Activated B cell treated with CpG ODN at 0.5 μM for 24 hours (primary cell): ENCODE data around the gene ADGRG1. TPM values are rescaled to one million over a fixed set of nuclear protein-coding genes. Genes with fewer than 3 reads are reported as not detected.

Experiments
- ATAC-seq: fragments of 200-7000 bp; cut with Tn5 transposase; one replicate; pipeline ENCODE4 v1.10.0; 2021; ENCODE audit warnings: low read depth, mild to moderate bottlenecking, moderate library complexity
- CTCF ChIA-PET: fragments of 350-600 bp; sonication (Branson Sonifier 250); formaldehyde crosslinking; loops from one replicate; lab custom pipeline; 2021; ENCODE audit warnings: antibody characterized with exemption; lab: Charles Lee
- POLR2A ChIA-PET: fragments of 350-600 bp; sonication (Branson Sonifier 250); formaldehyde crosslinking; loops from one replicate; lab custom pipeline; 2021; ENCODE audit warnings: antibody characterized with exemption; lab: Charles Lee
- DNase-seq: peaks from one replicate; pipeline ENCODE4 v3.0.0; 2022
- H3K27ac Mint-ChIP-seq: one replicate; pipeline ENCODE4 v1.8.0; 2020; ENCODE audit warnings: mixed read lengths
- H3K27me3 Mint-ChIP-seq: one replicate; pipeline ENCODE4 v1.8.0; 2021; ENCODE audit warnings: mixed read lengths
- H3K36me3 Mint-ChIP-seq: one replicate; pipeline ENCODE4 v1.8.0; 2021; ENCODE audit warnings: low read depth, mixed read lengths
- H3K4me1 Mint-ChIP-seq: one replicate; pipeline ENCODE4 v1.8.0; 2021; ENCODE audit warnings: mixed read lengths
- H3K4me3 Mint-ChIP-seq: one replicate; pipeline ENCODE4 v1.8.0; 2020; ENCODE audit warnings: mild to moderate bottlenecking, mixed read lengths
- H3K9me3 Mint-ChIP-seq: one replicate; pipeline ENCODE4 v1.8.0; 2020; ENCODE audit warnings: mixed read lengths
- intact Hi-C: fragments of 100-400 bp; cut with micrococcal nuclease; formaldehyde crosslinking; loops from one replicate; pipeline ENCODE4 v1.15.1; 2024
- total RNA-seq: library from RNA; stranded (reverse); gene quantifications from 2 replicates; pipeline ENCODE4 v1.2.3, GENCODE V29; 2022
- TF ChIP-seq, protein P1 (sequence below): fragments of 200-600 bp; IDR thresholded peaks from one replicate; pipeline ENCODE4 v1.8.0; 2022; ENCODE audit warnings: antibody characterized with exemption, mild to moderate bottlenecking

Gene ADGRG1
- total RNA-seq, 1 donor from 2014 or later: 0.13 TPM

DNA sequence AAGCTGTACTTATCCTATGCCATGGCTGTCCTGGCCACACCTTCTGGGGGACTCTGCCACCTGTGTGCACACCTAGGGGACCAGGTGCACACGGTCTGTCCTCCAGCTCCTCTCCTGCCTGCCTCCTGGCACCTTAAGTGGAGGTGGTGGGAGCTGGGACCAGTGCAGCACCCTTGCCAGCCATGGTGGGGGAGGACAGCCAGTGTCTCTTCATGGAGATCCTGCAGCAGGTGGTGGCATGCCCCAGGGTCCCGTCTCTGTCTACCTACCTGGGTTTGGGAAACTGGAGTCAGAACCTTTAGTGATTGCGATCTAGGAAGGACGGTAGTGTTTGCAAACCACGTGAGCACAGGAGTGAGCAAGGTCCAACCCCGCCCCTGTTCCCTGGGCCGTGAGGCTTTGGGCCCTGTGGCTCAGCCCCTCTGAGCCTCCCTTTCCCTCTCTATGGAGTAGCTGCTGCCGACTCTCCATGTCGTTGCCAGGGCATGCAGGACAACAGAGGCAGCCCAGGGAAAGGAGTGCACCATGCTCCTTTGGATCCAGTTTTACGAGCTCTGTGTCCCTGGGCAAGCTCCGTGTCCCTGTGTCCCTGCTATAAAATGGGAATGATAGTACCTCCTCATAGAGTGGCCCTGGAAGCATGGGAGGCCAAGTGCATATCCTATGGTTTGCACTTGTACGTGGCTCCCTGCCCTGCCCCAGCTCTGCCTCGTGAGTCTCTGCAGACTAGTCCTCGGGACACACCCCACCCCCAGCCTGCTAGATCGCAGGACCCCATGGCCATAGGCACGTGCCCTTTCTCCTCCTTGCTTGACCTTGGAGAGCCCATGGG is 7.1 kb downstream of the ADGRG1 start:
- Mint-ChIP-seq H3K27ac (no peak overlapping the region), H3K4me1 (peaks cover 3% of the 10 kb centered on the region), H3K36me3 (no peaks in the 10 kb centered on the region), H3K4me3 (no peak overlapping the region), H3K27me3 (peaks cover 27% of the 10 kb centered on the region), H3K9me3 (no peaks in the 10 kb centered on the region)
- CTCF ChIA-PET: interaction anchor here (0.6 to 2.0 kb wide), 2 partner anchors 13 to 816 kb away, joined by 3 to 5 read pairs; no protein-coding TSS in a partner anchor
- ATAC-seq (no peak), DNase-seq (no peak)
- intact Hi-C loops: no loop called here
- POLR2A ChIA-PET: interaction anchor here (1.0 kb wide), 1 partner anchor 100 kb away, joined by 3 read pairs; no protein-coding TSS in a partner anchor
- TF ChIP-seq, protein P1, sequence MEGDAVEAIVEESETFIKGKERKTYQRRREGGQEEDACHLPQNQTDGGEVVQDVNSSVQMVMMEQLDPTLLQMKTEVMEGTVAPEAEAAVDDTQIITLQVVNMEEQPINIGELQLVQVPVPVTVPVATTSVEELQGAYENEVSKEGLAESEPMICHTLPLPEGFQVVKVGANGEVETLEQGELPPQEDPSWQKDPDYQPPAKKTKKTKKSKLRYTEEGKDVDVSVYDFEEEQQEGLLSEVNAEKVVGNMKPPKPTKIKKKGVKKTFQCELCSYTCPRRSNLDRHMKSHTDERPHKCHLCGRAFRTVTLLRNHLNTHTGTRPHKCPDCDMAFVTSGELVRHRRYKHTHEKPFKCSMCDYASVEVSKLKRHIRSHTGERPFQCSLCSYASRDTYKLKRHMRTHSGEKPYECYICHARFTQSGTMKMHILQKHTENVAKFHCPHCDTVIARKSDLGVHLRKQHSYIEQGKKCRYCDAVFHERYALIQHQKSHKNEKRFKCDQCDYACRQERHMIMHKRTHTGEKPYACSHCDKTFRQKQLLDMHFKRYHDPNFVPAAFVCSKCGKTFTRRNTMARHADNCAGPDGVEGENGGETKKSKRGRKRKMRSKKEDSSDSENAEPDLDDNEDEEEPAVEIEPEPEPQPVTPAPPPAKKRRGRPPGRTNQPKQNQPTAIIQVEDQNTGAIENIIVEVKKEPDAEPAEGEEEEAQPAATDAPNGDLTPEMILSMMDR: no peak

DNA sequence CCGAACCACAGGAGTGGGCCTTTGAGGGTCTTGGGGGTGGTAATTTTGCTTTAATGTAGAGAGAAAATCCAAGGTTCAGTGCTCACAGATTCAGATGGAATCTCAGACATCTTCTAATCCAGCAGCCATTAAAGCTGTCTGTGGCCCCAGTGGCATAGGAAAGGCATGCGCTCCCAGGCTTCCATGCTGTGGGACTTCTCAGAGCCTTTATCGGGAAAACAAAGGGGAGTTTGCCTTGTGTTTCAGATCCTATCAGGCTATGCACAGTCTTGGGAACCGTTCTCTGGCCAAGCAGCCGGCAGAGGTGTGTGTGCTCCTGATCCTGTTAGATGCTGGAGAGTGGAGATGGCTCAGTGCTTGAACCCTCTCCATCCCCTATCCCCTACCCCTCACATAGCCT is 7.8 kb downstream of the ADGRG1 start:
- POLR2A ChIA-PET: no interaction called here
- intact Hi-C loops: no loop called here
- CTCF ChIA-PET: interaction anchor here (2.0 kb wide), 1 partner anchor 12 kb away, joined by 5 read pairs; no protein-coding TSS in a partner anchor
- TF ChIP-seq, protein P1: no peak
- H3K36me3 Mint-ChIP-seq: no peaks in the 10 kb centered on the region
- peaks cover 3% of the 10 kb centered on the region for H3K4me1 Mint-ChIP-seq
- ATAC-seq: no peak
- no peaks in the 10 kb centered on the region for H3K9me3 Mint-ChIP-seq
- H3K27me3 Mint-ChIP-seq: peaks cover 23% of the 10 kb centered on the region
- no peak for DNase-seq
- no peak overlapping the region for H3K4me3 Mint-ChIP-seq
- no peak overlapping the region for H3K27ac Mint-ChIP-seq

DNA sequence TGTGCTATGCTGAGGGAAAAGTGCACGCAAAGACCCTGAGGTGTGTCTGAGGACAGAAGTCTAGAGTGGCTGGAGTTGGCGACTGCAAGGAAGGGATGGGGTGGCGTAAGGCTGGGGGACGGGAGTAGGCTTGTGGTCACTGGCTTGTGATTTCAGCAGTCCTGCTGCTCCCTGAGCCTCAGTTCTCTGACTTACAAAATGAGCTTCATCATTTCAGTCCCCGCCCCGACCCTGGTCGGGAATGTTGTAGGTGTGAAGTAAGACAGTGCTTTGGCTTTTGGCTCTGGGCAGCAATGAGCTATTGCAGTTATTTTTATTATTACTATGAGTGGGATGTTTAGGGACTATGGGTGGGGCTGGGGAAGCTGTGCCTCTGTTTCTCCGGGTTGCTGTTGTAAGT is 8.6 kb downstream of the ADGRG1 start:
- CTCF ChIA-PET: no interaction called here
- intact Hi-C loops: no loop called here
- Mint-ChIP-seq H3K9me3 (no peaks in the 10 kb centered on the region), H3K27me3 (peaks cover 22% of the 10 kb centered on the region), H3K36me3 (no peaks in the 10 kb centered on the region), H3K4me1 (peaks cover 3% of the 10 kb centered on the region), H3K27ac (no peak overlapping the region), H3K4me3 (no peak overlapping the region)
- ATAC-seq (no peak), DNase-seq (no peak)
- POLR2A ChIA-PET: no interaction called here
- TF ChIP-seq, protein P1: no peak

DNA sequence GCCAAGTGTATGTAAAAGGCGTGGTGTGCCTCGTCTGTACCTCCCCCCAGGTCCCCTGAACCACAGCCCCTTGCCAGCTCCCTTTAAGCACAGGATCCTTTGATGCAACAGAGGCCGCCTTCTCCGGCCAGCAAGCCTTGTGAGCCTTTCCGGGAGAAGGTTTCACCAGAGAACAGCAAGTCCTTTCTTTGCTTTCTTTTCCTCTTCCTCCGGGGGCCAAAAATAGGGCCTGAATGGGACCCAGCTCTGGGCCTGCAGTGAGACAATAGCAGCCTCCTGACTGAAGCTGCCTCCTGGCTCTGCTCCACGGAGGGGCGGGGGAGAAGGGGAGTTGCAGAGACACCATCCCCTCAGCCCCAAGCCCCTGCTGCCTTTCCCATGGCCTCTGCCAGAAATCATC is 9.0 kb downstream of the ADGRG1 start:
- peaks cover 18% of the 10 kb centered on the region for H3K27me3 Mint-ChIP-seq
- no peak overlapping the region for H3K27ac Mint-ChIP-seq
- H3K9me3 Mint-ChIP-seq: no peaks in the 10 kb centered on the region
- no peak for ATAC-seq
- no peaks in the 10 kb centered on the region for H3K36me3 Mint-ChIP-seq
- TF ChIP-seq, protein P1: no peak
- H3K4me1 Mint-ChIP-seq: peaks cover 3% of the 10 kb centered on the region
- DNase-seq: no peak
- no peak overlapping the region for H3K4me3 Mint-ChIP-seq
- POLR2A ChIA-PET: no interaction called here
- intact Hi-C loops: no loop called here
- CTCF ChIA-PET: no interaction called here

DNA sequence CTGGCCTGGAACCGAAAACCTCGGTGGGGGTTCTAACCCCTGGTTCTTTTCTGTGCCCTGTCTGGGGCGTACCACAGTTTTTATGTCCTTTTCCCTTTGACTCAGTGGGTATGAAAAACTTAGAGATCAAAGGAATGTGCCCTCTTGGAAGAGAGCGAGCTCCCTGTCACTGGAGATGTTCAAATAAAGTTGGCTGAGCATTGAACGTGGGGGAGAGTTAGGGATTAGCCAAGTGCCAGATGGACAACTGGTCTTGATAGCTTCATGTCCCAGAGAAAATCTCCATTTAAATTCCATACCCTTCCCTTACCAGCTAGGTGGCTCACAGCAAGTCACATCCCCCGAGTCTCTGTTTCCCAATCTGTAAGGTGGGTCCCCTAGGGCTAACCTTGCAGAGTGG is 9.5 kb downstream of the ADGRG1 start:
- ATAC-seq: no peak
- POLR2A ChIA-PET: no interaction called here
- Mint-ChIP-seq H3K4me3 (no peak overlapping the region), H3K27ac (no peak overlapping the region), H3K36me3 (no peaks in the 10 kb centered on the region), H3K9me3 (no peaks in the 10 kb centered on the region), H3K27me3 (peaks cover 18% of the 10 kb centered on the region), H3K4me1 (peaks cover 6% of the 10 kb centered on the region)
- intact Hi-C loops: no loop called here
- CTCF ChIA-PET: no interaction called here
- no peak for DNase-seq
- TF ChIP-seq, protein P1: no peak
